SKM-1 (cell line): ENCODE measurements around the gene BCDIN3D.

Experiments used
- DNase-seq: peaks from one replicate; lab custom pipeline; 2025; ENCODE audit not compliant: unreplicated experiment; lab: John Stamatoyannopoulos, UW

BCDIN3D gene

GRCh38 chr12:49798934-49799333, 44.0 kb downstream of the BCDIN3D start:
- no peak for DNase-seq

- DNase-seq = no peak
These were observed 44.7 kb downstream of the BCDIN3D start for GRCh38 chr12:49798248-49798647.

GRCh38 chr12:49797449-49797776, 45.5 kb downstream of the BCDIN3D start:
- no peak for DNase-seq

GRCh38 chr12:49796606-49797448, 46.1 kb downstream of the BCDIN3D start:
- no peak for DNase-seq

- DNase-seq = no peak
These were observed 46.8 kb downstream of the BCDIN3D start for GRCh38 chr12:49796155-49796554.

- DNase-seq = no peak
These were observed 47.2 kb downstream of the BCDIN3D start for GRCh38 chr12:49795654-49796105.

- DNase-seq = no peak
These were observed 47.9 kb downstream of the BCDIN3D start for GRCh38 chr12:49794811-49795653.

- no peak for DNase-seq
These were observed 48.9 kb downstream of the BCDIN3D start for GRCh38 chr12:49794021-49794420.

GRCh38 chr12:49793620-49794019, 49.3 kb downstream of the BCDIN3D start:
- no peak for DNase-seq

- no peak for DNase-seq
These were observed 49.8 kb downstream of the BCDIN3D start for GRCh38 chr12:49792976-49793580.

GRCh38 chr12:49792181-49792970, 50.5 kb downstream of the BCDIN3D start:
- DNase-seq = no peak

GRCh38 chr12:49791700-49792099, 51.2 kb downstream of the BCDIN3D start:
- no peak for DNase-seq

GRCh38 chr12:49790741-49791555, 52.0 kb downstream of the BCDIN3D start:
- no peak for DNase-seq

GRCh38 chr12:49789992-49790391, 52.9 kb downstream of the BCDIN3D start:
- no peak for DNase-seq

- DNase-seq = no peak
These were observed 55.2 kb downstream of the BCDIN3D start for GRCh38 chr12:49787672-49788071.
